D721Med (cell line): ENCODE results near the gene TRIML1.

Source experiments
- DNase-seq: peaks from one replicate; pipeline ENCODE4 v3.0.0; 2011; ENCODE audit warnings: low spot score; ENCODE audit not compliant: insufficient read length
- FAIRE-seq: peaks from 2 replicates; lab custom pipeline; 2011; peaks lifted over from hg19 to GRCh38; lab: Jason Lieb, UNC
- CTCF ChIP-seq: IDR thresholded peaks from 2 replicates; pipeline ENCODE4 v1.5.1; 2012; ENCODE audit warnings: mild to moderate bottlenecking, control low read depth; ENCODE audit not compliant: insufficient read depth; ENCODE audit errors: missing control alignments

The TRIML1 gene

GRCh38 chr4:188139141-188139540, at the start of gene TRIML1:
Gene TRIML1, plus strand, starts transcription at chr4:188139441. Its CDS starts 118 bp downstream, at chr4:188139559.
- DNase-seq: no peak
- FAIRE-seq: no peak
- no peak for TF ChIP-seq CTCF

GRCh38 chr4:188092824-188093223, 46.4 kb upstream of the TRIML1 start:
- TF ChIP-seq CTCF: no peak
- DNase-seq (no peak), FAIRE-seq (no peak)

GRCh38 chr4:188106454-188106853, 32.8 kb upstream of the TRIML1 start:
- FAIRE-seq (no peak), DNase-seq (no peak)
- TF ChIP-seq CTCF: no peak

- DNase-seq: no peak
- no peak for FAIRE-seq
- no peak for TF ChIP-seq CTCF
Measured at GRCh38 chr4:188107931-188108843, 31.1 kb upstream of the TRIML1 start.

GRCh38 chr4:188109157-188109755, 30.0 kb upstream of the TRIML1 start, which contains the start of gene TRIML2:
Gene TRIML2, minus strand, starts transcription at chr4:188109603. Its CDS starts 4,235 bp downstream, at chr4:188105368.
- DNase-seq (no peak), FAIRE-seq (no peak)
- no peak for TF ChIP-seq CTCF

GRCh38 chr4:188110036-188110435, 29.2 kb upstream of the TRIML1 start:
- FAIRE-seq (no peak), DNase-seq (no peak)
- TF ChIP-seq CTCF: no peak
